Activated CD4-positive, alpha-beta memory T cell treated with anti-CD3 and anti-CD28 coated beads, Interleukin-2, amount 10 ng/mL, durations not matched to agents 7 days and 5 days (primary cell): Measurements from ENCODE around the gene SHC2. TPM values are rescaled to one million over a fixed set of nuclear protein-coding genes. Genes with fewer than 3 reads are reported as not detected.

Experiments
- CTCF ChIA-PET: fragments of 350-600 bp; sonication (Branson Sonifier 250); formaldehyde crosslinking; loops from one replicate; lab custom pipeline; 2021; ENCODE audit warnings: antibody characterized with exemption, inconsistent platforms; lab: Charles Lee
- POLR2A ChIA-PET: fragments of 350-600 bp; sonication (Branson Sonifier 250); formaldehyde crosslinking; loops from one replicate; lab custom pipeline; 2021; ENCODE audit warnings: antibody characterized with exemption; lab: Charles Lee
- DNase-seq: peaks from one replicate; pipeline ENCODE4 v3.0.0-alpha.2; 2020
- H3K27ac Mint-ChIP-seq: one replicate; pipeline ENCODE4 v1.8.0; 2021; ENCODE audit warnings: mild to moderate bottlenecking, mixed read lengths
- H3K27me3 Mint-ChIP-seq: one replicate; pipeline ENCODE4 v1.8.0; 2021; ENCODE audit warnings: mixed read lengths
- H3K36me3 Mint-ChIP-seq: one replicate; pipeline ENCODE4 v1.8.0; 2021; ENCODE audit warnings: low read depth, mixed read lengths
- H3K4me1 Mint-ChIP-seq: one replicate; pipeline ENCODE4 v1.8.0; 2021; ENCODE audit warnings: mixed read lengths
- H3K4me3 Mint-ChIP-seq: one replicate; pipeline ENCODE4 v1.8.0; 2021; ENCODE audit warnings: mild to moderate bottlenecking, mixed read lengths
- H3K9me3 Mint-ChIP-seq: one replicate; pipeline ENCODE4 v1.8.0; 2021; ENCODE audit warnings: mixed read lengths
- total RNA-seq, 2 experiments: library from RNA; stranded (reverse); gene quantifications; one replicate each; pipeline ENCODE4 v1.2.3, GENCODE V29; 2021

The SHC2 gene
- total RNA-seq, 2 experiments from 2014 or later: not detected

DNA sequence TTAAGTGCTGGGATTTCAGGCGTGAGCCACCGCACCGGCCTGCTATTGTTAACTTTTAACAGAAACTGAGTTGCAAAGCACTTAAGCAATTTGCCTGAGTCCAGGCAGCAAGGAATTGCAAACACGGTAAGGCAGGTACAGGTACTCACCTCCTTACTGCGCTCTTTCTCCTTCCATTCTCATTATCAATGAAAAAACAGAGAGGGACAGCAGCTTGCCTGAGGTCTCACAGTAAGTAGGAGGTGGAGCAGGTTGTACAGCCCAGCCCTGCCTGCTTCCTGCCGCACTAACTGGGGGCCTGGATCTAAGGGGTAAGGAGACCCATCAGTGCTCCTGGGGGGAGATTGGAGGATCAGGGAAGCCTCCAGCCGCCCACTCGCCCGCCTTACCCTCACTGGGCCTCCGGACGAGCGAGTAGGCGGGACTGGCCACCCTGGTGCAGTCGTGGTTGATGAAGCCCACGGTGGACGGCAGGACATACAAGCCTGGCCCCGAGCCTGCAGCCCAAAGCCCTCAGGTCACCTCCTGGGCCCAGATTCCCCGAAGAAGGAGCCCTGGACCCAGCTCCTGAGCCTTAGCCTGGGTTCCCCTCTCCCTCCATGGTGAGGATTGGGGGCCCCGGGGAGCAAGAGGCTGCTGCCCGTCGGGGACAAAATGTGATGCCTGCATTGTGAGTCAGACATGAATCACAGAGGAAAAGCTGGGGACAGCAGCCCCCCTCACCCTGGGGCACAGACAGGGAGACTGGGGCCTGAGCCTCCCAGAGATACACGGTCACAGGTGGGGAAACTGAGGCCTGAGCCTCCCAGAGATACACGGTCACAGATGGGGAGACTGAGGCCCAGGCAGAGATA lies 11.4 kb upstream of the SHC2 start:
- no peaks in the 10 kb centered on the region for H3K4me1 Mint-ChIP-seq
- no peaks in the 10 kb centered on the region for H3K27me3 Mint-ChIP-seq
- H3K9me3 Mint-ChIP-seq: no peaks in the 10 kb centered on the region
- DNase-seq: no peak
- POLR2A ChIA-PET: no interaction called here
- CTCF ChIA-PET: no interaction called here
- no peak overlapping the region for H3K27ac Mint-ChIP-seq
- H3K36me3 Mint-ChIP-seq: no peaks in the 10 kb centered on the region
- no peak overlapping the region for H3K4me3 Mint-ChIP-seq

- POLR2A ChIA-PET: no interaction called here
- Mint-ChIP-seq H3K9me3 (no peaks in the 10 kb centered on the region), H3K36me3 (no peaks in the 10 kb centered on the region), H3K27ac (no peak overlapping the region), H3K4me1 (no peaks in the 10 kb centered on the region), H3K27me3 (no peaks in the 10 kb centered on the region), H3K4me3 (no peak overlapping the region)
- CTCF ChIA-PET: no interaction called here
- no peak for DNase-seq
These were observed 9.9 kb upstream of the SHC2 start for GRCh38 chr19:470701-471100.

DNA sequence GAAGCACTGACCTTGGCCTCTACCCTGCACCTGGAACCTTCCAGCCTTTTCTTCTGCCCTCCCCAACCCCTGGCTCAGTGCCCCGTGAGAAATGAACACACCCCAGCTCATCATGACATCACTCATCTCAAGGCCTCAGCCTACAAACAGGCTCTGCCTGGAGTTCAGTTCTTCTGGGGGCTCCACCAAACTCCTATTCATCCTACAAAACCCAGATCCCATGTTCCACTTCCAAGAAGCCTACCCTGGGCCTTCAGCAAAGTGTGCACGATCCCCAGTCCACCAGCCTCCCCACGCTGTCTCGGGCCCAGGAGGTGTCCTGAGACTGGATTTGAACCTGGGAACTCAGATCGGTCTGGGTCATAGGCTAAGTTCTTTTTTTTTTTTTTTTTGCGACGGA lies 9.0 kb upstream of the SHC2 start:
- ChIA-PET POLR2A (no interaction called here), CTCF (no interaction called here)
- H3K27me3 Mint-ChIP-seq: no peaks in the 10 kb centered on the region
- no peak overlapping the region for H3K4me3 Mint-ChIP-seq
- DNase-seq: no peak
- H3K36me3 Mint-ChIP-seq: no peaks in the 10 kb centered on the region
- H3K9me3 Mint-ChIP-seq: no peaks in the 10 kb centered on the region
- H3K4me1 Mint-ChIP-seq: no peaks in the 10 kb centered on the region
- no peak overlapping the region for H3K27ac Mint-ChIP-seq

DNA sequence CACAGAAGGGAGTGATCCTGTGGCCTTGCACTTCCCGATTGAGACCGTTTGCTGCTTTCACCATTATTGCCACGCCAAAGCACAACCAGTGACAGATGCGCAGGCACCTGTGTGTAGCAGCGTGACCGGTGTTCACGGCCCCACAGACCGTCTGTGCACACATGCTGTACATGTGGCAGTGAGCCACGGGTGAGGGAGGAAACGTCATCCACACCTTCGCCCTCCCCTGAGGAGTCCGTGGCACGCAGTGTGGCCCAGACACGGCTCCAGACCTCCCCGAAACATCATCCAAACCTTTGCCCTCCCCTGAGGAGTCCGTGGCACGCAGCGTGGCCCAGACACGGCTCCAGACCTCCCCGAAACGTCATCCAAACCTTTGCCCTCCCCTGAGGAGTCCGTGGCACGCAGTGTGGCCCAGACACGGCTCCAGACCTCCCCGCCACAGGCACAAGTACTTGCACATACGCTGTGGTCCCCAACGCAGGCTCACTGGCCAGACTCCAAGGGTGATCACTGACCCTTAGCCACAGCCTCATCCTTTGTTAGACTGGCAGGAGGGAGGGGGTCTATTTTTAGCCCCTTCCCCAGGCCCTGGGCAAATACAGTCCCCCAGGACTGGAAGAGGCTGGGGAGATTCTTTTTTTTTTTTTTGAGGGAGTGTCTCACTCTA lies 7.9 kb upstream of the SHC2 start:
- Mint-ChIP-seq H3K9me3 (no peaks in the 10 kb centered on the region), H3K27me3 (no peaks in the 10 kb centered on the region), H3K36me3 (no peaks in the 10 kb centered on the region), H3K27ac (no peak overlapping the region), H3K4me1 (no peaks in the 10 kb centered on the region), H3K4me3 (no peak overlapping the region)
- CTCF ChIA-PET: no interaction called here
- POLR2A ChIA-PET: no interaction called here
- DNase-seq: no peak

DNA sequence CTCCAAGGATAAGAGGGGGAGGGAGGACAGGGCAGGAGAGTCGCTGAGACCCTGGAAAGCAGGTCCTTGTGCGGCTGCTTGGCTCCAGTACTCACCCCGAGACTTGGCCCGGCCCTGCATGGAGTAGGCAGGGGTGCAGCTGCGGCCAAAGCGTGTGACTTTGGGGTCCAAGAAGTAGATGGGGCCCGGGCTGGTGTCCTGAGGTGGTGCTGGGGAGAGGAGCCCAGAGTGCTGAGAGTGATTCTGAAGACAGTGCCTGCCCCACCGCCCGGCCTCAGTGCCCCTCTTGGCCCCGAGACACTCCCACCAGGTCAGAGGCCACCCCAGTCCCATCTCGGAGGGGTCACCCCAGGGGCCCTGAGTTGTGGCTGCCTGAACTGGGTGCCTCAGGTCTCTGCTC lies 6.7 kb upstream of the SHC2 start:
- H3K36me3 Mint-ChIP-seq: no peaks in the 10 kb centered on the region
- ChIA-PET CTCF (no interaction called here), POLR2A (no interaction called here)
- no peak overlapping the region for H3K27ac Mint-ChIP-seq
- no peak overlapping the region for H3K4me3 Mint-ChIP-seq
- no peaks in the 10 kb centered on the region for H3K4me1 Mint-ChIP-seq
- H3K9me3 Mint-ChIP-seq: no peaks in the 10 kb centered on the region
- peaks cover 3% of the 10 kb centered on the region for H3K27me3 Mint-ChIP-seq
- no peak for DNase-seq

DNA sequence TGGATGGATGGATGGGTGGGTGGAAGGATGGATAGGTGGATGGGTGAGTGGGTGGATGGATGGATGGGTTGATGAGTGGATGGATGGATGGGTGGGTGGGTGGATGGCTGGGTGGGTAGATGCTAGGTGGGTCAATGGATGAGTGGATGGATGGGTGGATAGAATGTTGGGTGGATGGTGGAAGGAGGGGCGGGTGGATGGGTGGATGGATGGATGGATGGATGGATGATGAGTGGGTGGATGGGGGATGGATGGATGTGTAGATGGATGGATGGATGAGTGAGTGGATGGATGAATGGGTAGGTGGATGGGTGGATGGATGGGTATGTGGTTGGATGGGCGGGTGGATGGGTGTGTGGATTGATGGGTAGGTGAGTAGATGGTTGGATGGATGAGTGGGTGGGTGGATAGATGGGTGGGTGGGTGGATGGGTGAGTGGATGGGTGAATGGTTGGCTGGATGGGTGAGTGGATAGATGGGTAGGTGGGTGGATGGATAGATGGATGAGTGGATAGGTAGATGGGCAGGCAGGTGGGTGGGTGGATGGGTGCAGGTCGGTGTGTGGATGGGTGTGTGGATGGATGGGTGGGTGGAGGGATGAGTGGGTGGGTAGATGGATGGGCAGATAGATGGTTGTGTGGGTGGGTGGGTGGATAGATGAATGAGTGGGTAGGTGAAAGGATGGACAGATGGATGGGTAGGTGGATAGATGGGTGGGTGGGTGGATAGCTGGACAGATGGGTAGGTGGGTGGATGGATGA lies 4.4 kb upstream of the SHC2 start:
- H3K27me3 Mint-ChIP-seq: peaks cover 12% of the 10 kb centered on the region
- CTCF ChIA-PET: no interaction called here
- no peak overlapping the region for H3K4me3 Mint-ChIP-seq
- POLR2A ChIA-PET: no interaction called here
- no peak for DNase-seq
- no peaks in the 10 kb centered on the region for H3K36me3 Mint-ChIP-seq
- H3K9me3 Mint-ChIP-seq: no peaks in the 10 kb centered on the region
- peaks cover 2% of the 10 kb centered on the region for H3K4me1 Mint-ChIP-seq
- no peak overlapping the region for H3K27ac Mint-ChIP-seq

- Mint-ChIP-seq H3K27me3 (peaks cover 18% of the 10 kb centered on the region), H3K27ac (no peak overlapping the region), H3K9me3 (no peaks in the 10 kb centered on the region), H3K36me3 (no peaks in the 10 kb centered on the region), H3K4me3 (no peak overlapping the region), H3K4me1 (peaks cover 6% of the 10 kb centered on the region)
- POLR2A ChIA-PET: no interaction called here
- CTCF ChIA-PET: no interaction called here
- DNase-seq: no peak
These were observed 3.3 kb upstream of the SHC2 start for GRCh38 chr19:464208-464545.

GRCh38 chr19:463483-464207 lies 2.8 kb upstream of the SHC2 start:
- ChIA-PET POLR2A (no interaction called here), CTCF (no interaction called here)
- Mint-ChIP-seq H3K4me1 (peaks cover 6% of the 10 kb centered on the region), H3K4me3 (no peak overlapping the region), H3K9me3 (no peaks in the 10 kb centered on the region), H3K27ac (no peak overlapping the region), H3K27me3 (peaks cover 18% of the 10 kb centered on the region), H3K36me3 (no peaks in the 10 kb centered on the region)
- no peak for DNase-seq

- DNase-seq: no peak
- H3K27me3 Mint-ChIP-seq: peaks cover 18% of the 10 kb centered on the region
- peaks cover 6% of the 10 kb centered on the region for H3K4me1 Mint-ChIP-seq
- no peak overlapping the region for H3K4me3 Mint-ChIP-seq
- no peaks in the 10 kb centered on the region for H3K9me3 Mint-ChIP-seq
- ChIA-PET POLR2A (no interaction called here), CTCF (no interaction called here)
- no peaks in the 10 kb centered on the region for H3K36me3 Mint-ChIP-seq
- H3K27ac Mint-ChIP-seq: no peak overlapping the region
These were observed 1.1 kb upstream of the SHC2 start for GRCh38 chr19:461721-462551.

- H3K9me3 Mint-ChIP-seq: no peaks in the 10 kb centered on the region
- POLR2A ChIA-PET: no interaction called here
- H3K27me3 Mint-ChIP-seq: peaks cover 18% of the 10 kb centered on the region
- H3K27ac Mint-ChIP-seq: no peak overlapping the region
- no peaks in the 10 kb centered on the region for H3K36me3 Mint-ChIP-seq
- CTCF ChIA-PET: no interaction called here
- peaks cover 6% of the 10 kb centered on the region for H3K4me1 Mint-ChIP-seq
- no peak overlapping the region for H3K4me3 Mint-ChIP-seq
- DNase-seq: no peak
These were observed 915 bp downstream of the SHC2 start for GRCh38 chr19:459724-460511.

DNA sequence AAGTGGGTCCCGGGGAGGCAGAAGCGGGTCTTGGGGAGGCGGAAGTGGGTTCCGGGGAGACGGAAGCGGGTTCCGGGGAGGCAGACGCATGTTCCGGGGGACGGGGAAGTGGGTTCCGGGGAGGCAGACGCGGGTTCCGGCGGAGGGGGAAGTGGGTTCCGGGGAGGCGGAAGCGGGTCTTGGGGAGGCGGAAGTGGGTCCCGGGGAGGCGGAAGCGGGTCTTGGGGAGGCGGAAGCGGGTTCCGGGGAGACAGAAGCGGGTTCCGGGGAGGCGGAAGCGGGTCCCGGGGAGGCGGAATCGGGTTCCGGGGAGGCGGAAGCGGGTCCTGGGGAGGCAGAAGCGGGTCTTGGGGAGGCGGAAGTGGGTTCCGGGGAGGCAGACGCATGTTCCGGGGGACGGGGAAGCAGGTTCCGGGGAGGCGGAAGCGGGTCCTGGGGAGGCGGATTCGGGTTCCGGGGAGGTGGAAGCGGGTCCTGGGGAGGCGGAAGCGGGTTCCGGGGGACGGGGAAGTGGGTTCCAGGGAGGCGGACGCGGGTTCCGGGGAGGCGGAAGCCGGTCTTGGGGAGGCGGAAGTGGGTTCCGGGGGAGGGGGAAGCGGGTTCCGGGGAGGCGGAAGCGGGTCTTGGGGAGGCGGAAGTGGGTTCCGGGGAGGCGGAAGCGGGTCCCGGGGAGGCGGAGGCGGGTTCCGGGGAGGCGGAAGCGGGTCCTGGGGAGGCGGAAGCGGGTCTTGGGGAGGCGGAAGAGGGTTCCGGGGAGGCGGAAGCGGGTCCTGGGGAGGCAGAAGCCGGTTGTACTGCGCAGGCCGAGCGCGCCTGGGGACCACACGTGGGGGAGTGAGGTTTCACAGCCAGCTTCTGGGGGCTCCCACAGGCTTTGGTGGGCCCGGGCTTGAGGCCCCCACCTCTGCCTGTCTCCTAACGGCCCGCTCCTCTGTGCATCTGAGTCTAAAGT lies 2.5 kb downstream of the SHC2 start:
- CTCF ChIA-PET: no interaction called here
- Mint-ChIP-seq H3K36me3 (no peaks in the 10 kb centered on the region), H3K27me3 (peaks cover 18% of the 10 kb centered on the region), H3K4me1 (peaks cover 6% of the 10 kb centered on the region), H3K4me3 (no peak overlapping the region), H3K27ac (no peak overlapping the region), H3K9me3 (peaks cover 2% of the 10 kb centered on the region)
- POLR2A ChIA-PET: no interaction called here
- DNase-seq: no peak
